ENCODE results near the gene SLC43A2. TPM values are rescaled to one million over a fixed set of nuclear protein-coding genes. Genes with fewer than 3 reads are reported as not detected.

SLC43A2 gene
- total and polyA plus RNA-seq, 4 donors, result 27.0 to 125 (median 68.6) TPM

DNA sequence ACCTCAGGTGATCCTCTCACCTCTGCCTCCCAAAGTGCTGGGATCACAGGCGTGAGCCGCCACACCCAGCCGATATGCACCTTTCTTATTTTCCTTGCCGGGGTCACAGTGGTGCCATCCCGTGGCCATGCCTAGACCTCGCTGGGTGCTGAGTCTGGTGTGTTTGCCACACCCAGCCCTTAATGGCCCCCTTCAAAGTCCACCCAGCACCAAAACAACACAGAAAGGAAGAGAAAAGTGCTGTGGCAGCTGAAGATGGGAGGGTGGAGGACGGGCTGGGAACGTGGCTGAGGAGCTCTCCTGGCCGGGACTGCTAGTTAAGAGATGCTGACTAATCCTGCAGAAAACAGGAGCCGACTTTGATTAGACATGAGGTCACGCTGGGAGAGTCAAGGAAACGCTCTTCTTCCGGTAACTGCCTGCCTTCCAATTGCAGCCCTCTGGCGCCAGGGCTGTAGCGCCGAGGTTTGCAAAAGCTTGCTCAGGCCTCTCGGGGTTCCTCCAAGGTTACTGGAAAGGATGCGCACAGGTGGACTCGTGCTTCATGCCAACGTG lies 10.9 kb downstream of the SLC43A2 start:
- Histone ChIP-seq H3K27ac (ENCODE audit: low read depth in 1 of 2, low read length in 1 of 2) (peak overlapping the region in 1 of 2 donors; percentile 11), H3K36me3 (ENCODE audit: control insufficient read depth in 4 of 4, insufficient read depth in 4 of 4, low read length in 4 of 4) (peaks cover 0 to 14% (median 0%) of the 10 kb centered on the region in 4 donors)

DNA sequence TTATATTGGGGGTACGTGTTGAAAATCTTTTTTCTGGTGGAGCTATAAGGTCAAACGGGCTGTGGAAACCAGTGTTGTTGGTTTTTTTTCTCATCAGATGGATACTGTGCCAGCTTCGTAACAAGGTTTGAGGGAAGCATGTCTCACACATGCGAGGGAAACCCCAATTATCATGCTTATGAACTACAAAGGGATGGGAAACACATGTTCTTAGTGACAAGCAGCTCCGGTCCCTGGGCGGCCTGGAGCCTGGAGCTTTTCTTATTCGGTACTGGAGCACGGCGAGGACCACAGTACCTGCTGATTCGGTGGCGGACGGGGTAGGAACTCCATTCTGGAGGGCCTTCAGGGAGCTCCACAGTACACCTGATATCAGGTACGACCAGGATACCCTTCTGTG lies 12.5 kb downstream of the SLC43A2 start:
- TF ChIP-seq, protein P1, sequence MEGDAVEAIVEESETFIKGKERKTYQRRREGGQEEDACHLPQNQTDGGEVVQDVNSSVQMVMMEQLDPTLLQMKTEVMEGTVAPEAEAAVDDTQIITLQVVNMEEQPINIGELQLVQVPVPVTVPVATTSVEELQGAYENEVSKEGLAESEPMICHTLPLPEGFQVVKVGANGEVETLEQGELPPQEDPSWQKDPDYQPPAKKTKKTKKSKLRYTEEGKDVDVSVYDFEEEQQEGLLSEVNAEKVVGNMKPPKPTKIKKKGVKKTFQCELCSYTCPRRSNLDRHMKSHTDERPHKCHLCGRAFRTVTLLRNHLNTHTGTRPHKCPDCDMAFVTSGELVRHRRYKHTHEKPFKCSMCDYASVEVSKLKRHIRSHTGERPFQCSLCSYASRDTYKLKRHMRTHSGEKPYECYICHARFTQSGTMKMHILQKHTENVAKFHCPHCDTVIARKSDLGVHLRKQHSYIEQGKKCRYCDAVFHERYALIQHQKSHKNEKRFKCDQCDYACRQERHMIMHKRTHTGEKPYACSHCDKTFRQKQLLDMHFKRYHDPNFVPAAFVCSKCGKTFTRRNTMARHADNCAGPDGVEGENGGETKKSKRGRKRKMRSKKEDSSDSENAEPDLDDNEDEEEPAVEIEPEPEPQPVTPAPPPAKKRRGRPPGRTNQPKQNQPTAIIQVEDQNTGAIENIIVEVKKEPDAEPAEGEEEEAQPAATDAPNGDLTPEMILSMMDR (IDR thresholded peaks at IDR 0.05; ENCODE audit: control extremely low read depth, extremely low read depth), result no peak
- DNase-seq, result peak; percentile 74 to 94 (median 90)

More for the DNA sequence above, 10.9 kb downstream of the SLC43A2 start:
- Histone ChIP-seq H3K4me1 (ENCODE audit: control insufficient read depth in 5 of 5, insufficient read depth in 5 of 5, low read length in 5 of 5) (peaks cover 0 to 24% (median 3%) of the 10 kb centered on the region in 5 donors), H3K9ac (ENCODE audit: insufficient read depth in 1 of 2, low read length in 2 of 2) (no peak overlapping the region), H3K4me3 (no peak overlapping the region), H3K27me3 (ENCODE audit: control insufficient read depth in 3 of 3, insufficient read depth in 3 of 3, low read length in 2 of 3) (no peaks in the 10 kb centered on the region), H3K9me3 (ENCODE audit: control insufficient read depth in 4 of 4, insufficient read depth in 3 of 4, low read length in 3 of 4) (no peaks in the 10 kb centered on the region)
- TF ChIP-seq, protein P1 (IDR thresholded peaks at IDR 0.05; ENCODE audit: control extremely low read depth, extremely low read depth), result no peak
- DNase-seq (peak in 1 of 3 donors; percentile 56), ATAC-seq (ENCODE audit: insufficient read depth, low FRiP score) (peak; percentile 64)
- 53 to 58% methylated on average over 20 of the region's 20 CpGs for WGBS, 2 donors

DNA sequence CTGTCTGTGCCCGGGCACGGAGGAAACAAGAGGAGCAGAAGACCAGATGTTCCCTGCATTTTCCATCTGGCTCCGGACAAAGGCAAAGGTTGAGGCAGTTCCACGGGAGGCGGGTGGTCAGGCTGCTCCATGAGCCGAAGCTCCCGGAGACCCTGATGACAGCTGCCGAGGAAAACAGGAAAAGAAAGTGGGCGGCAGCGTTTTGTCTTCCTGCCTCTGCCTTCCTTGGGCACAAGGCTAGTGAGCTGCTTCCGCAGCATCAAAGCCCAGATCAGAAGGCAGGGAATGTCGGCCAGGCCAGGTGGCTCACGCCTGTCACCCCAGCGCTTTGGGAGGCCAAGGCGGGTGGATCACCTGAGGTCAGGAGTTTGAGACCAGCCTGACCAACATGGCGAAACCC lies 16.2 kb downstream of the SLC43A2 start:
- no peak overlapping the region for H3K9ac ChIP-seq (ENCODE audit: insufficient read depth in 1 of 2, low read length in 2 of 2)

More for the DNA sequence above, 12.5 kb downstream of the SLC43A2 start:
- H3K9ac ChIP-seq (ENCODE audit: insufficient read depth in 1 of 2, low read length in 2 of 2), result no peak overlapping the region
- no peak for ATAC-seq (ENCODE audit: insufficient read depth, low FRiP score)
- no peaks in the 10 kb centered on the region for H3K27me3 ChIP-seq (ENCODE audit: control insufficient read depth in 3 of 3, insufficient read depth in 3 of 3, low read length in 2 of 3)
- H3K4me3 ChIP-seq, result no peak overlapping the region
- H3K9me3 ChIP-seq (ENCODE audit: control insufficient read depth in 4 of 4, insufficient read depth in 3 of 4, low read length in 3 of 4), result no peaks in the 10 kb centered on the region
- WGBS, 2 donors, result 85% methylated on average over 13 of the region's 13 CpGs
- H3K27ac ChIP-seq (ENCODE audit: low read depth in 1 of 2, low read length in 1 of 2), result no peak overlapping the region
- peaks cover 0 to 24% (median 3%) of the 10 kb centered on the region in 5 donors for H3K4me1 ChIP-seq (ENCODE audit: control insufficient read depth in 5 of 5, insufficient read depth in 5 of 5, low read length in 5 of 5)
- H3K36me3 ChIP-seq (ENCODE audit: control insufficient read depth in 4 of 4, insufficient read depth in 4 of 4, low read length in 4 of 4), result peaks cover 0 to 18% (median 0%) of the 10 kb centered on the region in 4 donors

More for the DNA sequence above, 16.2 kb downstream of the SLC43A2 start:
- TF ChIP-seq, protein P1 (IDR thresholded peaks at IDR 0.05; ENCODE audit: control extremely low read depth, extremely low read depth), result no peak
- Histone ChIP-seq H3K36me3 (ENCODE audit: control insufficient read depth in 4 of 4, insufficient read depth in 4 of 4, low read length in 4 of 4) (peaks cover 0 to 14% (median 0%) of the 10 kb centered on the region in 4 donors), H3K4me1 (ENCODE audit: control insufficient read depth in 5 of 5, insufficient read depth in 5 of 5, low read length in 5 of 5) (peaks cover 0 to 21% (median 3%) of the 10 kb centered on the region in 5 donors), H3K27ac (ENCODE audit: low read depth in 1 of 2, low read length in 1 of 2) (peak overlapping the region in 1 of 2 donors; percentile 74), H3K4me3 (no peak overlapping the region), H3K27me3 (ENCODE audit: control insufficient read depth in 3 of 3, insufficient read depth in 3 of 3, low read length in 2 of 3) (no peaks in the 10 kb centered on the region), H3K9me3 (ENCODE audit: control insufficient read depth in 4 of 4, insufficient read depth in 3 of 4, low read length in 3 of 4) (no peaks in the 10 kb centered on the region)
- ATAC-seq (ENCODE audit: insufficient read depth, low FRiP score) (no peak), DNase-seq (peak in 1 of 3 donors; percentile 51)
- WGBS, 2 donors, result 69 to 79% methylated on average over 16 of the region's 16 CpGs
